Amniotic stem cell (primary cell): ENCODE measurements around the gene PFKM.

Experiments
- DNase-seq: peaks from one replicate; lab custom pipeline; 2025; lab: John Stamatoyannopoulos, UW

The PFKM gene

GRCh38 chr12:48119078-48119833 lies at the start of gene PFKM:
Gene PFKM, plus strand, starts transcription at chr12:48119364. Its CDS starts 3,411 bp downstream, at chr12:48122775.
- peak; percentile 81 for DNase-seq

DNA sequence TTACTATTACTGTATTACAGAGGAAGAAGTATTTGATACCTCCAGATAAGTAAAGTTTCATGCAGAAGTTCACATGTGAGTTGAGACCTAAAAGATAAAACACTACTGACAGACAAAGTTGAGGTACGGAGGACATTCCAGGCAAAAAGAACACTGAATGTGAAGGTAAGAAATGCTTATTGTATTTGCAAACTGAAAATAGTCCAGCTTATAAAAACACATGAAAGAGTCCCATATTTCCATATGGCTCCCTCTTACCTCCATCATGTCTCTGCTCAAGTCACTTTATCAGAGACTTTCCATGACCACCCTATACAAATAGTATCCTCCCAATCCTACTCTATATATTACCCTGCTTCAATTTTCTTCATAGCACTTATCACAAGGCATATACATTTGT lies 49.1 kb upstream of the PFKM start:
- DNase-seq, result no peak

GRCh38 chr12:48070731-48071130 lies 48.4 kb upstream of the PFKM start:
- DNase-seq, result no peak

GRCh38 chr12:48071808-48072207 lies 47.4 kb upstream of the PFKM start:
- no peak for DNase-seq

- DNase-seq, result no peak
Observed at GRCh38 chr12:48072266-48072665, 46.9 kb upstream of the PFKM start.

- DNase-seq, result no peak
Observed at GRCh38 chr12:48074266-48074665, 44.9 kb upstream of the PFKM start.

- no peak for DNase-seq
Observed at GRCh38 chr12:48075832-48076231, 43.3 kb upstream of the PFKM start.

- DNase-seq, result no peak
Observed at GRCh38 chr12:48077111-48077510, 42.1 kb upstream of the PFKM start.

DNA sequence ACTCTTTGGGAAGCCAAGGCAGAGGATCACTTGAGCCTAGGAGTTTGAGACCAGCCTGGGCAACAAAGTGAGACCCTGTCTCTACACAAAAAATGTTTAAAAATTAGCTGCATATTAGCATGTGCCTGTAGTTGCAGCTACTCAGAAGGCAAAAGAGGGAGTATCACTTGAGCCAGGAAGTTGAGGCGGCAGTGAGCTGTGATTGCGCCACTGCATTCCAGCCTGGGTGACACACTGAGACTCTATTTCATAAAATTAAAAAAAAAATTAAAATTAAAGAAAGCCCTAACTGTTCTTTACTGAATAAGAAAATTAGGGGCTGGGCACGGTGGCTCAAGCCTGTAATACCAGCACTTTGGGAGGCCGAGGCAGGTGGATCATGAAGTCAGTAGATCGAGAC lies 40.3 kb upstream of the PFKM start:
- DNase-seq, result no peak

- no peak for DNase-seq
Observed at GRCh38 chr12:48080285-48080684, 38.9 kb upstream of the PFKM start.

DNA sequence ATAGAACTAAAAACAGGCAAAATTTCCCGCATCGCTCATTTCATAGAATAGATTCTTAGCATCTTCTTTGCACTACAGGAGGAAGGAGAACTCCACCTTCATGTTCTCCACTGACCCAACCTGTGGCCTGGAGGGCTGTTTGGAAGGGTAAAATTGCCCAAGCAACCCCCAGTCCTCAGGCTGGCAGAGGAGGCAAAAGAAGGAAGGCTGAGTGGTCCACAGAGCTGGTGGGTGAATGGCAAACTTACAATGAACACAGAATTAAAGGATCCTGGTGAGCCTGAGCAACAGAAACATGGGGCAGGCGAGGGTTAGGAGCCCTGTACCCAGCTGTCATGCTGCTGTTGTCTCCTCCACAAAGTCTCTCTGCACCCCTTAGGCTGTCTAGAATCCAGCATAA lies 38.3 kb upstream of the PFKM start:
- no peak for DNase-seq

DNA sequence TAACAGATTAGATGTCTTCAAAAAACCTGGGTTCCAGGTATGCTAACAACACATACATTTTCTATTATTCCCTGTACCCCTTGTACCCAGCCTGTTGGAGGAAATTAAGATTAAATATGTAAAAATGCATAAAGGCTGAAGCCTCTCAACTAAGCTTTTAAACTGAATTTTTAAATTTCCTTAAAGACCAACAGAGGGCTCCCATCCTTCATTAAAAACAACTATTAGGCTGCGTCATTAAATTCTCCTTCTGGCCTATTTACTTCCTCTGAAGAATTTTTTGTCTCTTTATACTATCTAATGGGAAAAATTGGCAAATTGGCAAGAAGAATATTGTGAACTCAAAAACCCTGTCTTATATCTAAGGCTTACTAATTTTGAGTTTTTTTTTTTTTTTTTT lies 35.1 kb upstream of the PFKM start:
- DNase-seq, result no peak

- DNase-seq, result no peak
Observed at GRCh38 chr12:48084841-48085460, 34.2 kb upstream of the PFKM start.

DNA sequence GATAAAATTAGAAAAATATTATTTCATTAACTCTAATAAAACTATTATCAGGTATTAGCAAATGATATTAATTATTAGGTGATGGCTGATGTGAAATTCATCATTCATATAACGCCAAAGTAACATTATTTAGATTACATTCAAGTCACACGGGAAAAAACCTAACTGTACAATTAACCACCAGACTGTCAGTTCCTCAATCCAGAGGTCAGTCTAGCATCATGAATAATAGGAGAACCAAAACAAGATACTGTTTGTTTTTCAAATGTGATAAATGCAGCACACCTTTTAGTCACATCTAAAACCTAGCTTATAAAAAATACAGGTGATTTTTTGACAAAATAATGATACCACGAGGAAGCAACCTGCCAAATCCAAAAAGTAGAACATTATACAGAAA lies 32.8 kb upstream of the PFKM start:
- no peak for DNase-seq

- no peak for DNase-seq
Observed at GRCh38 chr12:48092611-48093010, 26.6 kb upstream of the PFKM start.

- DNase-seq, result no peak
Observed at GRCh38 chr12:48104531-48104930, 14.6 kb upstream of the PFKM start.

- DNase-seq, result no peak
Observed at GRCh38 chr12:48105321-48105866, 13.8 kb upstream of the PFKM start.

DNA sequence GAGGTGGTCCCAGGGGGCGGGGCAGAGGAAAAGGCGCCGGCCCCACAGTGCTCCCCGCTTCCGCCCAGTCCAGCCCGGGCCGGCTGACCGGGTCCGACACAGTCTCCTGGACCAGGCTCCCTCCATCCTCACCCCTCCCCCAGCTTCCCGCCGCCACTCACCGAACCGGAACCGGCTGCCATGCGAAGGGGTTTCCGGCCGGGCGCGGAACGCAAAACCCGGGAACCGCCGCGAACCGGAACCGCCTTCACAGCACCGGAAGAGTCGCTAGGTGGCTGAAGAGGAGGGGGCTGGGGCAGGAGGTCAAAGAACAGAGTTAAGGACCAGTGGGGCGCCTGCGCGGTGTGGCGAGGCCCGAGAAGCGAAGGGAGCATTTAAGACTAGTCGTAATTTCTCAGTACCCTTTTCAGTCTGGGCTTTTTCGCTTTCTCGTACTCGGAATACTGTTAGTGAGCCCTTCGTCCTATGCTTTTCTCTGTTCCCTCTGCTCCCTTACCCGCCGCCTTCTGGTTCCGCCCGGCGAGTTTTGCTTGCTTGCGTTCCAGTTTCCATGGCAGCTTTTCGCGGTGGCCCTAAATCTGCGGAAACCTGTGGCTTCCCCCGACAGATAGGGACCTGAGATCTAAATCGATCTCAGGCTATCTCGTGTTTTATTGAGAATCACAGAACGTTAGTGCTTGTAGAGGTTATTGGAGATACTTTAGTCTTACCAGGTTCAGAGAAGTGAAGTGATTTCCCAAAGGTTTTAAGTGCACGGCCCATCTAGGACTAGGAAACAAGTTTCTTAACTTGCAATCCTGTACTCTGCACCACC lies 13.1 kb upstream of the PFKM start, which contains the start of gene SENP1:
TSS of gene SENP1 (minus strand) at position 213 of the 814 bp plus-strand sequence. CDS start 4,607 bp downstream, outside the sequence.
- DNase-seq, result peak; percentile 58

- DNase-seq, result no peak
Observed at GRCh38 chr12:48106681-48107613, 12.2 kb upstream of the PFKM start.

DNA sequence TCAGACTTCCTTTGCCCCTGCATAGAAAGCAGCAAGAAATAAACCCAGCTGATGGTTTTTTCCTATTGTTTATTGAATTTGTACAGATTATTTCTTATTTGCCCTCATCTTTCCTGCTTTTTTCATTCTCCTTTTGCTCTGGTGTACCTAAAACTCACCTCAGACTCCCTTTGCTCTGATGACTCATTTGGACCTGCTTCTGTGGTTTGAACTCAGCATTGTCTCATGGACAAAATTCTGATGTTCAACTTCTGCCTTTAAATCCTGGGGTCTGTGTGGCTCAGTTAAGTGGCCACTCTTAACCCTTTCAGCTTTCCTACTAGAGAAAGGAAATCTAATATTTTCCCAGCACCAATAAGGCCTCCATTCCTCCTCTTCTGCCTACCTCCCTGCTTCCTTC lies 9.7 kb upstream of the PFKM start:
- no peak for DNase-seq

DNA sequence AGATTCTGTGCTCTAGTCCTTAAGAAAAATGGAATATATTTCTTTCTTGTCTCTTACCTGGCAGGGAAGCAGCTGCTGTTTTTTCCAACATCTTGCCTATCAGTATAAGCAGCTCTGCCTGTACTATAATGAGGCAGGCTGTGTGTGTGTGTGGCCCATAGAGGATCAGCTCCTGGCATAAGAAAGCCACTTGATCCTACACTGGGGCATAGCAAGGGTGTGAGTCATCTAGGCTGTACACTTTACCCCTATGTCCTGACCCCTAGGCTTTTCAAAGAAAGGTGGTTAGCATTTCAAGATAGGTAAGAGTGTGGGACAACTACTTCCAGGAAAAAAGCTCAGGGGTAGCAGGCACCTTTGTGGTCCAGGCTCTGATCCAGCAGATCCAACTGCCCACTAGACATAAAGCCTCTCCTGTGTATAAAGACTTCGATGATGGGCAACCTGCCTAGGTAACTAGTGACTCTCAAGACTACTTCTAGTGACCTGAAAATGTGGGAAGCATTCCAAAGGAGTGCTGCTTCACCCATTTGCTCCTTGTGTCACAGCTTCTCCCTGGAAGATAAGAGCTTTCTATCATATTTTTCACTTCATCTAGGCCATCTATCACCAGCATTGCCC lies 8.4 kb upstream of the PFKM start:
- DNase-seq, result no peak
